Trophoblast cell (in vitro differentiated cells and primary cell): ENCODE data around the gene GRM8.

Experiments
- DNase-seq, 2 donors: peaks; one replicate each; pipeline ENCODE4 v3.0.0-alpha.2; 2016
- H2AFZ ChIP-seq: 2 replicates; pipeline ENCODE4 v1.6.1; 2013; ENCODE audit warnings: low read length, moderate library complexity, mild to moderate bottlenecking; ENCODE audit not compliant: insufficient read depth, poor library complexity
- H2AK5ac ChIP-seq: 2 replicates; pipeline ENCODE4 v1.6.1; 2013; ENCODE audit warnings: mild to moderate bottlenecking, low read length
- H2BK120ac ChIP-seq: 2 replicates; pipeline ENCODE4 v1.6.1; 2013; ENCODE audit warnings: low read length, mild to moderate bottlenecking, moderate library complexity; ENCODE audit not compliant: insufficient read depth, poor library complexity
- H2BK12ac ChIP-seq: 2 replicates; pipeline ENCODE4 v1.6.1; 2013; ENCODE audit warnings: mild to moderate bottlenecking, low read length, moderate library complexity
- H2BK5ac ChIP-seq: 2 replicates; pipeline ENCODE4 v1.6.1; 2013; ENCODE audit warnings: low read length, low read depth, moderate library complexity, mild to moderate bottlenecking; ENCODE audit not compliant: poor library complexity
- H3K14ac ChIP-seq: 2 replicates; pipeline ENCODE4 v1.6.1; 2013; ENCODE audit warnings: mild to moderate bottlenecking, low read length
- H3K18ac ChIP-seq: 2 replicates; pipeline ENCODE4 v1.6.1; 2013; ENCODE audit warnings: mild to moderate bottlenecking, low read length
- H3K23ac ChIP-seq: 2 replicates; pipeline ENCODE4 v1.6.1; 2013; ENCODE audit warnings: low read length
- H3K27ac ChIP-seq: 2 replicates; pipeline ENCODE4 v1.5.1; 2013; ENCODE audit warnings: low read depth, mild to moderate bottlenecking, inconsistent platforms, low read length, moderate library complexity
- H3K27me3 ChIP-seq: 2 replicates; pipeline ENCODE4 v1.6.1; 2013; ENCODE audit warnings: inconsistent platforms, mild to moderate bottlenecking, low read length, moderate library complexity; ENCODE audit not compliant: insufficient read depth
- H3K36me3 ChIP-seq, 2 experiments: 1 replicate in 1 of 2; 2 replicates in 1 of 2; pipeline ENCODE4 v1.6.1; 2013; ENCODE audit warnings: low read length in 2 of 2, mild to moderate bottlenecking in 2 of 2, moderate library complexity in 1 of 2; ENCODE audit not compliant: insufficient read depth in 2 of 2, control insufficient read depth in 1 of 2
- H3K4ac ChIP-seq: 2 replicates; pipeline ENCODE4 v1.6.1; 2013; ENCODE audit warnings: low read depth, mild to moderate bottlenecking, low read length, moderate library complexity
- H3K4me1 ChIP-seq, 2 experiments: 1 replicate in 1 of 2; 2 replicates in 1 of 2; pipeline ENCODE4 v1.6.1; 2013; ENCODE audit warnings: low read length in 2 of 2, mild to moderate bottlenecking in 2 of 2, moderate library complexity in 1 of 2; ENCODE audit not compliant: insufficient read depth in 2 of 2, control insufficient read depth in 1 of 2
- H3K4me2 ChIP-seq: 2 replicates; pipeline ENCODE4 v1.6.1; 2013; ENCODE audit warnings: inconsistent platforms, mild to moderate bottlenecking, low read length, moderate library complexity
- H3K4me3 ChIP-seq: 2 replicates; pipeline ENCODE4 v1.5.1; 2013; ENCODE audit warnings: mild to moderate bottlenecking, low read depth, low read length, inconsistent platforms
- H3K79me1 ChIP-seq: one replicate; pipeline ENCODE4 v1.6.1; 2013; ENCODE audit warnings: low read length
- H3K79me2 ChIP-seq: 2 replicates; pipeline ENCODE4 v1.6.1; 2013; ENCODE audit warnings: low read length, mild to moderate bottlenecking; ENCODE audit not compliant: control insufficient read depth, insufficient read depth, poor library complexity
- H3K9ac ChIP-seq: 2 replicates; pipeline ENCODE4 v1.6.1; 2013; ENCODE audit warnings: mild to moderate bottlenecking, low read length
- H3K9me3 ChIP-seq: 2 replicates; pipeline ENCODE4 v1.6.1; 2013; ENCODE audit warnings: low read depth, mild to moderate bottlenecking, control low read depth, inconsistent platforms, low read length; ENCODE audit not compliant: insufficient read depth
- H4K12ac ChIP-seq: 2 replicates; pipeline ENCODE4 v1.6.1; 2013; ENCODE audit warnings: low read depth, mild to moderate bottlenecking, low read length, moderate library complexity
- H4K8ac ChIP-seq: 2 replicates; pipeline ENCODE4 v1.6.1; 2013; ENCODE audit warnings: low read depth, mild to moderate bottlenecking, low read length, moderate library complexity
- H4K91ac ChIP-seq: one replicate; pipeline ENCODE4 v1.6.1; 2013; ENCODE audit warnings: low read depth, mild to moderate bottlenecking, low read length, moderate library complexity
- WGBS: extraction: QIAGEN DNeasy Blood & Tissue Kit; methylation state at CpG from one replicate; pipeline ENCODE4 v1.1.7; 2013; ENCODE audit warnings: missing lambda C conversion rate; ENCODE audit not compliant: insufficient read length, insufficient coverage; ENCODE audit errors: extremely low coverage; 5-methylcytosine and 5-hydroxymethylcytosine counted together

GRM8 gene

DNA sequence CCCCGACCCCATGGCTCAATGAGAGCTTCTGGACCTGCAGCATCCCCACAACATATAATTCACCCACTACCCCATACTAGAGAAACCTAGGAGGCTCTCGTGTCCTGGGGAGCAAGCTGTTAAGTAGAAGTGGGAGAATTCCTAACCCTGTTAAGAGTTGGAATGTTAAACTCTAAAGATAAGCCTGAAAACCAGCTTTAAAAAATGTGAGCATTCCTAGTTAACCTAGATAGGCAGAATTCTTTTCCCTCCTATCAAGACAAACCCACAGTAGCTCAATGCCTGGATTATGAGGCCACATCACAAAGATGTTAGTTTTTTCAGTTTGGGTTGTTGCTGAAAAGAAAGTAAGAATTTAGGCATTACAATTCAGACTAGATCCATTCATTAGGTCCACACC, 42.9 kb downstream of the GRM8 start:
- Histone ChIP-seq H3K9ac (no peak overlapping the region), H3K36me3 (no peaks in the 10 kb centered on the region), H4K91ac (no peak overlapping the region), H2AK5ac (no peak overlapping the region), H3K4ac (no peak overlapping the region), H4K8ac (no peak overlapping the region), H3K9me3 (no peaks in the 10 kb centered on the region), H3K4me2 (no peak overlapping the region), H3K4me1 (no peaks in the 10 kb centered on the region), H3K14ac (no peak overlapping the region), H4K12ac (no peak overlapping the region), H2AFZ (no peak overlapping the region), H2BK5ac (no peak overlapping the region), H3K4me3 (no peak overlapping the region), H3K79me2 (no peaks in the 10 kb centered on the region), H2BK120ac (no peak overlapping the region), H3K27ac (no peak overlapping the region), H2BK12ac (no peak overlapping the region), H3K79me1 (no peaks in the 10 kb centered on the region), H3K27me3 (no peaks in the 10 kb centered on the region), H3K23ac (no peak overlapping the region), H3K18ac (no peak overlapping the region)
- peak; percentile 27 to 81 for DNase-seq
- WGBS = no CpG with 5 or more reads among the region's 2 CpGs

- DNase-seq = no peak
- Histone ChIP-seq H4K8ac (no peak overlapping the region), H3K27ac (no peak overlapping the region), H3K9ac (no peak overlapping the region), H3K9me3 (no peaks in the 10 kb centered on the region), H3K27me3 (no peaks in the 10 kb centered on the region), H3K4me3 (no peak overlapping the region), H3K18ac (no peak overlapping the region), H3K79me1 (no peaks in the 10 kb centered on the region), H3K4ac (no peak overlapping the region), H3K36me3 (no peaks in the 10 kb centered on the region), H2AFZ (no peak overlapping the region), H3K14ac (no peak overlapping the region), H2BK5ac (no peak overlapping the region), H2AK5ac (no peak overlapping the region), H4K12ac (no peak overlapping the region), H2BK12ac (no peak overlapping the region), H4K91ac (no peak overlapping the region), H3K79me2 (no peaks in the 10 kb centered on the region), H2BK120ac (no peak overlapping the region), H3K23ac (no peak overlapping the region), H3K4me2 (no peak overlapping the region), H3K4me1 (no peaks in the 10 kb centered on the region)
- no CpG with 5 or more reads among the region's 3 CpGs for WGBS
These were observed 43.9 kb downstream of the GRM8 start for GRCh38 chr7:127208860-127209259.

DNA sequence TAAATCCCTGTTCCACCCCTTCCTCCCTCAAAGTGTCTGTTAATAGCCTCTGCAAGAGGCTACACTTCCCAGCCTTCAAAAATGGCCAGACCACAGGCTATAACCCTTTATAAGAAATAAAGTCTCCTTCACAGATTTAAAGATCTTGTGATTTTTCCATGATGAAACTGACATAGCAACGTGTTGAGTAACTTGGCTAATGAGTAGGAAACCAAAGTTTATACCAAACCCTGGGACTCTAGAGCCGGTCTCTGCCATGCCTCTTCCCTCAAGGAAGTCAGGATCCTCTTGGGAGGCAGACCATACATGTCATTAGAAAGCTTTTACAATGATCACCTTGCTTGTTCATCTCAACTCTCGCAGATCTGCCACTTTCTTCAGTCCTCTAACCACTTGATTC, 44.4 kb downstream of the GRM8 start:
- Histone ChIP-seq H2BK12ac (no peak overlapping the region), H4K91ac (no peak overlapping the region), H3K27me3 (no peaks in the 10 kb centered on the region), H3K79me1 (no peaks in the 10 kb centered on the region), H3K36me3 (no peaks in the 10 kb centered on the region), H4K12ac (no peak overlapping the region), H2AK5ac (no peak overlapping the region), H3K4me3 (no peak overlapping the region), H2BK5ac (no peak overlapping the region), H3K4ac (no peak overlapping the region), H3K18ac (no peak overlapping the region), H4K8ac (no peak overlapping the region), H3K23ac (no peak overlapping the region), H3K79me2 (no peaks in the 10 kb centered on the region), H3K9ac (no peak overlapping the region), H3K27ac (no peak overlapping the region), H2BK120ac (no peak overlapping the region), H3K4me2 (no peak overlapping the region), H2AFZ (no peak overlapping the region), H3K14ac (no peak overlapping the region), H3K4me1 (no peaks in the 10 kb centered on the region), H3K9me3 (no peaks in the 10 kb centered on the region)
- peak in 1 of 2 donors; percentile 54 for DNase-seq
- WGBS = no CpG with 5 or more reads among the region's 3 CpGs

- DNase-seq = no peak
- no peak overlapping the region for H2BK12ac ChIP-seq
These were observed 44.9 kb downstream of the GRM8 start for GRCh38 chr7:127207806-127208205.

More at GRCh38 chr7:127207806-127208205, 44.9 kb downstream of the GRM8 start:
- no peaks in the 10 kb centered on the region for H3K79me2 ChIP-seq
- H3K4me2 ChIP-seq = no peak overlapping the region
- H4K91ac ChIP-seq = no peak overlapping the region
- no peak overlapping the region for H2BK5ac ChIP-seq
- no peaks in the 10 kb centered on the region for H3K27me3 ChIP-seq
- no peak overlapping the region for H4K8ac ChIP-seq
- no peaks in the 10 kb centered on the region for H3K79me1 ChIP-seq
- H3K14ac ChIP-seq = no peak overlapping the region
- no peak overlapping the region for H3K18ac ChIP-seq
- no peak overlapping the region for H2AFZ ChIP-seq
- no peaks in the 10 kb centered on the region for H3K4me1 ChIP-seq
- no peak overlapping the region for H2BK120ac ChIP-seq
- H3K4me3 ChIP-seq = no peak overlapping the region
- no peak overlapping the region for H3K9ac ChIP-seq
- H4K12ac ChIP-seq = no peak overlapping the region
- H3K27ac ChIP-seq = no peak overlapping the region
- H3K4ac ChIP-seq = no peak overlapping the region
- no peak overlapping the region for H2AK5ac ChIP-seq
- no peaks in the 10 kb centered on the region for H3K36me3 ChIP-seq
- no peaks in the 10 kb centered on the region for H3K9me3 ChIP-seq
- no CpG with 5 or more reads among the region's 5 CpGs for WGBS
- no peak overlapping the region for H3K23ac ChIP-seq
